Spinal cord (tissue), 10 donors: ENCODE measurements around the gene FIGNL1. TPM values are rescaled to one million over a fixed set of nuclear protein-coding genes. Genes with fewer than 3 reads are reported as not detected.
A peak's percentile ranks its signal among the peaks of the same experiment; 100 is the strongest.

Experiments used
- DNase-seq, 6 donors: peaks; one replicate each; pipeline versions ENCODE4 v3.0.0 to v3.0.0-alpha.2; 2013 to 2015; ENCODE audit warnings: low spot score in 6 of 6, low read depth in 4 of 6
- H3K27ac ChIP-seq: one replicate; pipeline ENCODE4 v1.5.1; 2013; ENCODE audit warnings: low read depth, low read length, control low read depth
- H3K27me3 ChIP-seq: one replicate; pipeline ENCODE4 v1.6.1; 2013; ENCODE audit warnings: low read length; ENCODE audit not compliant: control insufficient read depth, insufficient read depth
- H3K36me3 ChIP-seq: one replicate; pipeline ENCODE4 v1.6.1; 2013; ENCODE audit warnings: low read length; ENCODE audit not compliant: control insufficient read depth, insufficient read depth
- H3K4me1 ChIP-seq: one replicate; pipeline ENCODE4 v1.6.1; 2013; ENCODE audit warnings: low read length; ENCODE audit not compliant: control insufficient read depth, insufficient read depth
- H3K4me3 ChIP-seq: one replicate; pipeline ENCODE4 v1.5.1; 2013; ENCODE audit warnings: low read depth, low read length, control low read depth
- H3K9me3 ChIP-seq: one replicate; pipeline ENCODE4 v1.6.1; 2013; ENCODE audit warnings: low read length; ENCODE audit not compliant: control insufficient read depth, insufficient read depth
- WGBS: methylation state at CpG from one replicate; pipeline ENCODE4 v1.1.5; 2013; ENCODE audit warnings: missing lambda C conversion rate; ENCODE audit not compliant: insufficient coverage; 5-methylcytosine and 5-hydroxymethylcytosine counted together
- polyA plus RNA-seq, 2 donors: library from polyadenylated mRNA; unstranded; fragments of 120-200 nt; gene quantifications; one replicate each; pipeline ENCODE4 v1.2.1, GENCODE V29; 2013; ENCODE audit not compliant: insufficient read length in 2 of 2
- total RNA-seq, 2 donors: library from RNA; depleted of rRNA in 1 of 2; stranded (reverse); fragments of 120-200 nt in 1 of 2; fragments of >200 nt in 1 of 2; gene quantifications; one replicate each; pipeline versions ENCODE4 v1.2.3 to v1.2.4, GENCODE V29; 2013 to 2014
- donor health status: healthy.

The FIGNL1 gene
- total and polyA plus RNA-seq, 4 donors: 18.5 to 28.7 (median 21.0) TPM

DNA sequence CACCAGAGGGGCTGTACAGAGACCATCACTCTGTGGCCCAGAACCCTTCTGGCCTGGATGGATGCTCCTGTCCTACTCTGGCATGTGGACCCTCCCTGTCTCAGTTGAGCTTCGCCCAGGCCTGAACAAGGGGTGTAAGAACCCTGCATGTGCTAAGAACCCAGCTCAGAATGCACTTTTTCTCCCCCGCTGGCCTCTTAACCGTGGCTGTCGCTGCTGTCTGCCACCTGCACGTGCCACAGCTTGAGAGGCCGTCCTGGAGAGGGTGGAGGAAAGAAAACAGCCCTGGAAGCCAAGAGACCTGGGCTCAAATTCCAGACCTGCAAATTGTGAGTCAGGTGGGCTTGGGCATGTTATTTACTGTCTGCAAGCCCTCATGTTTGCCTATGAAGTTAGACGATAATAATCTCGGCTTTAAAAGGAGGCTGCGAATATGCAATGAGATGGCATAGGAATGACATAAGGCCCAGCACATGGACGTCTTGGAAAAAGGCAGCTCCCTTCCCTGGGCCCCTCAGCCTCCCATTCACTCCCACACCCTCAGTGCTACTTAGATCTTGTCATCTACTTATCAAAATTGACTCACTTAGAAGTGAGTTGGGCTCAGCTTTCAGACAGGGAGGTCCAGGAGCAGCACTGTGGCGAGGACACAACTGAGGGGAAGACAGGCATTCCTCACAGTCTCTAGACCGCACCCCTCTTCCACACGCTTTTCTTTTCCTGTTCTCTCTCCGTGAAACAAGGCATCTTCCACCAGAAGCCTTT, 31.4 kb downstream of the FIGNL1 start:
- DNase-seq: no peak
- Histone ChIP-seq H3K27ac (no peak overlapping the region), H3K27me3 (no peaks in the 10 kb centered on the region), H3K36me3 (no peaks in the 10 kb centered on the region), H3K4me1 (no peaks in the 10 kb centered on the region), H3K4me3 (no peak overlapping the region), H3K9me3 (no peaks in the 10 kb centered on the region)
- 78% methylated on average over 12 of the region's 14 CpGs for WGBS

DNA sequence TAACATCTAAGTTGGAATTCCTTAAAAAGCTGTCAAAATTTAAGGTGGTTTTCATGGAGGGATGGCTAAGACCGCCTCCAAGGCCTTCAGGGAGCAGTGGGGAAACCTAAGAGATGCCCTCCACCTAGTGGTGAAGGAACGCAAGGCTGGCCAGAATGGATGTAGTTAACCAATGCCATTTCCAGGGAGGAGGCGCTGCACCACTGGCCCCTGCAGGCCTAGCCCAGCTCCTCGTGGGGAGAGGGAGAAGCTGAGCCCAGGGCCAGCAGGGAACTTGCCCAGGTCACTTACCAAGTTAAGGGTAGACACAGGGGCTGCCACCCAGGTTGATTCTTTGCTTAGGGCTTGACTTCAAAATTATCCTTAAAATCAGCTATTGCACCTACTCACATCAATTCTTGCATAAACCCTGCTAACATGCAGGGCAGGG, 32.0 kb downstream of the FIGNL1 start:
- Histone ChIP-seq H3K27me3 (no peaks in the 10 kb centered on the region), H3K9me3 (no peaks in the 10 kb centered on the region), H3K4me3 (no peak overlapping the region), H3K27ac (no peak overlapping the region), H3K36me3 (no peaks in the 10 kb centered on the region), H3K4me1 (no peaks in the 10 kb centered on the region)
- peak; percentile 35 to 90 (median 42) for DNase-seq
- WGBS: 4% methylated on average over 4 of the region's 4 CpGs

DNA sequence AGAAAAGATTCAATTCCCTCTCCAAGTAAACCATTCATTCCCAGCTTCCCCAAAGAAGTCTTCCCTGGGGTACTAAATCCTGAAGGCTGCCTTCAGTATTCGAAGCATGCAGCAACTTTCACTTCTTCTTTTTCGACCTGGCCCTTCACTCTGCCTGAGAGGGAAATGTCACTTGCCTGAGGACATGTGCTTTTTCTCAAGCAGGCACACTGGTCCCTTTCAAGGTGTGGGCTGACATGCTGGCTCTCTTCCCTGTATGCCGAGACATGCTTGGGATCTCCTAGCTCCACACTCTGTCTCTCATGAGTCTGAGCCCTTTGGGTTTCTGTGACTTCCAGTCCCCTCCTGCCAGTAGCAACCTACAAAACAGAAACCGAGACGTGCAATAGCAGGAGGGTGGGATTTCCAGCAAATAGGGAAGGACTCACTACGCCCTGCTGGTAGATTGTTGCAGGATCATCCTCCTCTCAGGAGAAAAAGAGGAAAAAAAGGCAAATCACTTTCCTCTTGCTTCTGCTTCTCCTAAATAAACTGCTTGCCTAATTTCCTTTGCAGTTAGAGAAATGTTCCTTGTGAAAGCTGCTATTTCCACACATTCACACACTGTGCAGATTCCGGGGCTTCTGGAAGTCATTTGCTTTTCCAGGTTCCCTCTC, 33.5 kb downstream of the FIGNL1 start:
- peak in 1 of 6 donors; percentile 3 for DNase-seq
- Histone ChIP-seq H3K27me3 (no peaks in the 10 kb centered on the region), H3K9me3 (no peaks in the 10 kb centered on the region), H3K27ac (no peak overlapping the region), H3K4me1 (no peaks in the 10 kb centered on the region), H3K36me3 (no peaks in the 10 kb centered on the region), H3K4me3 (no peak overlapping the region)
- 92% methylated on average over 4 of the region's 7 CpGs for WGBS

DNA sequence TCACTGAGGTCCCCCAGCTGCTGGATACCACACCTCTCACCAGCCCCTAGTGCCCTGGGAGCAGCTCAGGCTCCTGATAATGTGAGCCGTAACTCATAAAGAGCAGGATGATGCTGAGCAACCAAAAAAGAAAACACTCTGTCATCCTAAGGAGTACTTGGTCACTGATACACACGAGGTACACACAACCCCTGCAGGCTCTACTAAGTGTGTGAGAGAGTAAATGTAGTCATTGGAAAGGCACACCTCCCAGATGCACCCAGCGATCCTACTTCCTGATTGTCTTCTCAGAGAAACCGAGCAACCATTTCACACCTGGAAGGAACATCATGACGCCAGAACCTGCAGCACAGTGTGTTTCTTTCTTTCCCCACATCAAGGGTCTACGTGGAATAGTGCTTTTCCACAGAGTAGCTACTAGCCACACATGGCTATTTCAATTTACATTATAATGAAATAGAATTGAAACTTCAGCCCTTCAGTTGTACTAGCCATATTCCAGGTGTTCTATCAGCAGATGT, 34.2 kb downstream of the FIGNL1 start:
- no peak for DNase-seq
- 82% methylated on average over 2 of the region's 6 CpGs for WGBS
- H3K27me3 ChIP-seq: no peaks in the 10 kb centered on the region

DNA sequence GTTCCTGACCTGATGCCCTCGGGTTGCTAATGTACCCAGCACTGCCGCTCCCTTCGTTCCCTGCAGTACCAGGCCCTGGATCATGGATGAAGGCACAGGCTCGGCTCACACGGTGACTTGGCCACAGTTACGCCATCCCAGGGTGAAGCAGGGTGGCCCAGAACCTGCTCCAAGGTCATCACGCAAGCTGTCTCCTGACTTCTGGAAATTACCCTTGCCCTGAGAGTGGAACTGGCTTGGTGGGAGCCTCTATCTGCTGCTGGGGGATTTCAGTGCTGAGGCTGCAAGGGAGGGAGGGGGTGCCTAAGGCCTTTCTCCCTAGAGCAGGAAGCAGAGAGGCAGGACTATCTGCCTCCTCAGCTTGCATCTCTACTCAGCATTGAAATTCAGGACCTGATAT, 36.6 kb downstream of the FIGNL1 start:
- 98% methylated on average over 7 of the region's 7 CpGs for WGBS
- H3K36me3 ChIP-seq: no peaks in the 10 kb centered on the region
- H3K4me3 ChIP-seq: no peak overlapping the region
- H3K27ac ChIP-seq: no peak overlapping the region
- H3K27me3 ChIP-seq: no peaks in the 10 kb centered on the region
- DNase-seq: no peak
- H3K4me1 ChIP-seq: no peaks in the 10 kb centered on the region
- no peaks in the 10 kb centered on the region for H3K9me3 ChIP-seq

More for the DNA sequence above, 34.2 kb downstream of the FIGNL1 start:
- Histone ChIP-seq H3K27ac (no peak overlapping the region), H3K4me1 (no peaks in the 10 kb centered on the region), H3K4me3 (no peak overlapping the region), H3K9me3 (no peaks in the 10 kb centered on the region), H3K36me3 (no peaks in the 10 kb centered on the region)

DNA sequence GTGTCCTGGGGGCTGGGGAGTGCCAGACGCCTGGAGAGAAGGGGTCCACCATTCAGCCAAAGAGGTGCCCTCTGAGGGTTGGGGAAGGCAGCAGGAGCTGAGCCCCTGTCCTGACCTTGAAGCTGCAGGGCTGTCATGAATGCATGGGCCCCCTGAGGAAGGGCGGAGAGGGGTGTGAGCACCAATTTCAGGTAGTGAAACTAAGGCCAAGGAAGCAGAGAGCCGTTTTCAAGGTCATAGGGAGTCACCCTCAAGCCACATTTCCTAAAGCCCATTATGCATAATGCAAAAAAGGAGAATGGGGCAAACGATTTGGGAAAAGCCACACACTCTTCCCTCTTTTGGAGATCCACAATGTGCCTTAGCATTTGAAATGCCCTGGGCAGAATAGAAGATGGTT, 37.2 kb downstream of the FIGNL1 start:
- H3K9me3 ChIP-seq: no peaks in the 10 kb centered on the region

DNA sequence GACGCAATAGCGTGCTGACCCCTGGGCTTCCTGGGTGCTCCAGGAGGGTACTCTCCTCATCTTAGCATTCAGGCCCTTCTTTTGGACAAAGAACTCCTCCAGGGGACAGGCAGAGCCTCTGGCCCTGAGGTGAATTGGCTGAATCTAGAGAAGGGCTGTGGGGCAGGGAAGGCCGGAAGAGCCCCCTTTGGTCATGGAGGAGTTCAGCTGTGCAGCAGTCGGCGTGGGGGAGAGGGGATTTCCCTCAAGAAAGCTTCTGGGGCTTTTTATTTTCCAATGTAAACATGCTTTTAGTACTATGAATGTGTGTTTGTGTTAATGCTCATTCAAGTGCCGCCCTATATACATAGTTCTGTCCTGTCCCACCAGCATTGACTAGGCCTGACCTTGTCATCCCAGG, 38.8 kb downstream of the FIGNL1 start:
- no peak overlapping the region for H3K4me3 ChIP-seq
- DNase-seq: no peak
- no peaks in the 10 kb centered on the region for H3K4me1 ChIP-seq
- H3K27ac ChIP-seq: no peak overlapping the region
- 95% methylated on average over 6 of the region's 6 CpGs for WGBS
- H3K9me3 ChIP-seq: no peaks in the 10 kb centered on the region
- no peaks in the 10 kb centered on the region for H3K36me3 ChIP-seq
- no peaks in the 10 kb centered on the region for H3K27me3 ChIP-seq

More for the DNA sequence above, 37.2 kb downstream of the FIGNL1 start:
- WGBS: 74% methylated on average over 3 of the region's 4 CpGs
- Histone ChIP-seq H3K27me3 (no peaks in the 10 kb centered on the region), H3K36me3 (no peaks in the 10 kb centered on the region), H3K27ac (no peak overlapping the region), H3K4me3 (no peak overlapping the region), H3K4me1 (no peaks in the 10 kb centered on the region)
- no peak for DNase-seq

DNA sequence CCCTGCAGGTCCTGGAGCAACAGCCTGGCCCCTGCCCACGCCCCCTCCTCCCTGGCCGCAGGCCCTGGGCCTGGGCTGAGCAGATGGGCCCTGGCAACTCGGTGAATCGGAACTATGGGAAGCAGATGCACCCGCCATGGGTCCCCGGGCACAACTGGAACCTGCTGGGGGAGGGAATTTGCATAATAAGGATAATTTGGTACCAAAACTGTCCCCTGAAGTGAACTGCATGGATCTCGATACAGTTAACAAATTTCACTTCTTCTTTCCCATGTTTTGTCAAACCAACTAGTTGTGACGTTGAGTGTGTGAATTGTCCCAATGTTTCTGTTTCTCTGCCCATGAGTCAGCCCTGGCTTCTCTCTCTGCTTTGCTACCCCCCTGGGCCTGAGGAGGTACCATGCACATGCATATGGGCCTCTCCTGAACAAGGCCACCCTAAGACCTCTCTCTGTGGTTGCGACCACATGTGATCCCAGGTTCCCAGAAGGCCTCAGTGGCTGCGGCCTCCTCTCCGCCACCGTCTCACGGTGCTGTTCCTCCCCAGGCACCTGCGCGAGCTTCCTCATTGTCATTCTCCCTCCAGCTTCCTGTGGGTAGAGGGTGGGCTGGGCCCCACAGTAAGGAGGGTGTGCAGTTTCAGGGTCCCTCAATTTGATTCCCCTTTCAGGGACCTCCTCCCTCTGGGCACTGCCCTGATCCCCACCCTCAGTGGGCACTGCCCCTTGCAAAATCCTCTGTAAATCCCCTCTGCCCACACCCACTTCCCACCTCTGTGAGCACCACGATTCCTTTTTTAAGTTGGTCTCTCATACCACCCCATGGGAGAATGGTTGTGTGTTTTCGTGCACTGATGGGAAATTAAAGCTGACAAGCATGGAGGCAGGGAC, 40.0 kb downstream of the FIGNL1 start:
- Histone ChIP-seq H3K4me1 (no peaks in the 10 kb centered on the region), H3K27ac (no peak overlapping the region), H3K36me3 (no peaks in the 10 kb centered on the region), H3K9me3 (no peaks in the 10 kb centered on the region), H3K4me3 (no peak overlapping the region), H3K27me3 (no peaks in the 10 kb centered on the region)
- no peak for DNase-seq
- 84% methylated on average over 11 of the region's 17 CpGs for WGBS

DNA sequence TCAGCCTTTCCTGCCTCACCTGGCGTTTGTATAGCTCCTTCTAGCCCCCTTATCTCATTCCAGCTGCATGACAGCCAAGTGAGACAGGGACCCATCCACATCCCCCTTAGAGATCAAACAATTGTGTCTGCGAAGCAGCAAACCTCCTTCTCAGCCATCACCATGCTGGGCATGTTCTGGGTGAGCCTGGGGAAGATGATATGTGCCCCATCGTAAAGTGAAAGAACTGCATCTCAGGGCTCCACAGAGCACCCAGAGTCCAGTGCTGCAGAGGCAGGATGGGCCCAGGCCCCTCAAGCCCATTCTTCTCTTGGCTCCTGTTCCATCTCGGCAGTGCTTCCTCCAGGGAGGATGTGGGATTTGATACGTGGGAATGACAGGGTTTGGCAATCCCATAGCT, 43.2 kb downstream of the FIGNL1 start:
- Histone ChIP-seq H3K9me3 (no peaks in the 10 kb centered on the region), H3K4me3 (no peak overlapping the region), H3K27ac (no peak overlapping the region), H3K4me1 (no peaks in the 10 kb centered on the region), H3K27me3 (no peaks in the 10 kb centered on the region), H3K36me3 (no peaks in the 10 kb centered on the region)
- DNase-seq: no peak
- 95% methylated on average over 3 of the region's 5 CpGs for WGBS
